Epithelial cell of esophagus (primary cell): ENCODE data around the gene SH2D6.
A peak's percentile ranks its signal among the peaks of the same experiment; 100 is the strongest.

Experiments used
- DNase-seq: peaks from one replicate; pipeline ENCODE4 v3.0.0; 2010; ENCODE audit warnings: low read depth
- H3K4me3 ChIP-seq: 2 replicates; pipeline ENCODE4 v1.5.1; 2011; ENCODE audit warnings: mild to moderate bottlenecking, low read length, control low read depth
- CTCF ChIP-seq: IDR thresholded peaks from 2 replicates; pipeline ENCODE4 v1.5.1; 2011; ENCODE audit warnings: low read depth, mild to moderate bottlenecking, low read length, control low read depth, inconsistent platforms; ENCODE audit not compliant: insufficient read depth; ENCODE audit errors: missing control alignments

SH2D6 gene

GRCh38 chr2:85390941-85391669 lies 27.4 kb upstream of the SH2D6 start:
- H3K4me3 ChIP-seq: no peak overlapping the region
- TF ChIP-seq CTCF: peak; percentile 71
- peak; percentile 60 for DNase-seq

GRCh38 chr2:85393836-85394235 lies 24.7 kb upstream of the SH2D6 start:
- no peak for DNase-seq
- H3K4me3 ChIP-seq: no peak overlapping the region
- no peak for TF ChIP-seq CTCF

- H3K4me3 ChIP-seq: no peak overlapping the region
- TF ChIP-seq CTCF: no peak
- no peak for DNase-seq
Measured at GRCh38 chr2:85394261-85394681, 24.2 kb upstream of the SH2D6 start.

GRCh38 chr2:85394976-85395375 lies 23.5 kb upstream of the SH2D6 start:
- no peak overlapping the region for H3K4me3 ChIP-seq
- no peak for TF ChIP-seq CTCF
- no peak for DNase-seq

GRCh38 chr2:85395912-85396475 lies 22.5 kb upstream of the SH2D6 start:
- no peak for TF ChIP-seq CTCF
- DNase-seq: no peak

GRCh38 chr2:85396531-85397470 lies 21.7 kb upstream of the SH2D6 start:
- no peak overlapping the region for H3K4me3 ChIP-seq
- DNase-seq: peak; percentile 60
- no peak for TF ChIP-seq CTCF

More at GRCh38 chr2:85395912-85396475, 22.5 kb upstream of the SH2D6 start:
- no peak overlapping the region for H3K4me3 ChIP-seq
